Nucleus accumbens (tissue), 56 donors: ENCODE results near the gene NUP107.

Experiments
- DNase-seq, 56 donors: peaks; one replicate each; lab custom pipeline; 2025; lab: John Stamatoyannopoulos, UW

NUP107 gene

GRCh38 chr12:68793975-68794652, 107.3 kb downstream of the NUP107 start:
- no peak for DNase-seq

- DNase-seq: no peak
Measured at GRCh38 chr12:68794653-68795251, 108.0 kb downstream of the NUP107 start.
